HG02623 (cell line): ENCODE results near the gene SEC62.

Experiments
- ATAC-seq: cut with Tn5 transposase; IDR thresholded peaks from one replicate; pipeline ENCODE4 v1.9.1; 2021; ENCODE audit warnings: moderate library complexity; ENCODE audit not compliant: unreplicated experiment

The SEC62 gene

GRCh38 chr3:169966951-169967915, 626 bp downstream of the SEC62 start:
- peak; percentile 34 for ATAC-seq

GRCh38 chr3:169968224-169968885, 1.7 kb downstream of the SEC62 start:
- no peak for ATAC-seq

DNA sequence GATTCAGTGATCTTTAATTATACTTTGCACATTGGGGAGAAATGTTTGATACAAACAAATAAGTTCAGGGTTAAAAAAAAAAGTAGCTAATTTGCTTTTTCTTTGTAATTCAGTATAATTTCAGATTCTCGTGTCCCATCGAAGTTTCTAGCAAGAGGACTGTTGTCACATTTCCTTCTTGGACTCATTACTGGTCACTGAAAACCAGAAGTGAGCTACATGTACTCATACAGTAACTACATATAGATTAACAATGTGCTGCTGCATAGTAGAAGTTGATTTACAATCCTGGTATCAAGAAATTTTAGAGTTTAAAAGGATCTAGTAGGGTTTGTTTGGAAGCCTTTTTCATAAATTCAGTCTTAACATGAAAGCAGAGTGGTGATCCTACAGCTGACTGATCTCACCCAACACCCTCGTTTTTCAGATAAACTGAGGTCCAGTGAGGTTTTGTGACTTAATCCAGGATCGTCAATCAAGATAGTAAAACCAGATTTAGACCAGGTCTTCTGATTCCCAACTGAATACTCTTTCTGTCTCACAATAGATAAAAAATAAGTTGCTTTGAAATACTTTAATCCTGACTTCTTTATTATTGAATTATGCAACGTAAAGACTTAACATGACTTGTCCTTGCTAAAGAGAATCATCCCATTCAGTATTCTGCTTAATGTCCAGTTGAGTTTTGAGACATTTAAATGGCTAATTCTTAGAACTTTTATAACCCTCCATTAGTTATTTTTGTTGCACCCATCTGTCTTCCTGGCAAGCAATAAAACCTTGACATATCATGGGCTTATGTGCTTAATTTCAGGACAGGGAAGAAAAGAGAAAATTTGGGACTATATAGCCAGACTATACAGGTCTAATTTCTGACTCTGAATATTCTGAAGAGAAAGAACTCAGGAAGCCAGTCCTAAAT, 2.8 kb downstream of the SEC62 start:
- ATAC-seq: no peak

- no peak for ATAC-seq
Measured at GRCh38 chr3:169970847-169971246, 4.2 kb downstream of the SEC62 start.

- ATAC-seq: no peak
Measured at GRCh38 chr3:169971522-169971921, 4.9 kb downstream of the SEC62 start.

DNA sequence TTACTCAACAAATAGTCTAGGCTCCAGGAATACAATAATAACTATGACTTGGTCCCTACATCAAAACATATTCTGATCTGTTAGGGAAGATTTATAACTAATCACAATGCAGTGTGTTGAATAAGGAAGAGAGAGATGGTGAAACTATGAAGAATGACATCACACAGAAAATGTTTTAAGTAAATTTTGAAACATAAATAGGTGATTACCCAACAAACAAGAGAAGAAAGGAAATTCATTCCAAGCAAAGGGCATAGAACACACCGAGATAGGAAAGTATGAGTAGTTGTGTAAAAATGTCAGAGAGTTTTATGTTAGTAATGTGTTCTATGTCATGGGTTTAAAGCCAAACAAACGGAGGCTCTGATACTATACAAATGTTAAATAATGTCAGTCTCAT, 13.4 kb downstream of the SEC62 start:
- no peak for ATAC-seq

GRCh38 chr3:169984292-169984691, 17.7 kb downstream of the SEC62 start:
- no peak for ATAC-seq

DNA sequence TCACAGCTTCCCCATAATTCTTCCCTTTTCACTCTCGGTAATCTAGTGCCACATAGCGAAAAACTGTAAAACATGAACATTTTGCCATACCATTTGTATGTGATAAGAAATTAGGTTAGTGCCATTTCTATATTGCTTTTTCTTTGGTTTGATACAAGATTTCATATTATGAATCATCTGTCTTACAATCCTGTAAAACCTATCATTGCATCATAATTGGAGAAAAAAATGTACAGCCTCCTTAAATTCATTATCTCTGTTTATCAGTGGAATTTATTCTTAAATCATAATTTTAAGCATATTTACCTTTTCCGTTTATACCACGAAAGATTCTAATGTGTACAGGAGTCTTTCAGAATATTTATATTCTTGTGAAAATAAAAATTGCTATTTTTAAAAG, 23.8 kb downstream of the SEC62 start:
- ATAC-seq: no peak

- ATAC-seq: no peak
Measured at GRCh38 chr3:169992156-169992555, 25.5 kb downstream of the SEC62 start.

GRCh38 chr3:169992781-169993180, 26.2 kb downstream of the SEC62 start:
- ATAC-seq: no peak

GRCh38 chr3:169993761-169994160, 27.2 kb downstream of the SEC62 start:
- ATAC-seq: no peak

GRCh38 chr3:169996063-169996462, 29.5 kb downstream of the SEC62 start:
- no peak for ATAC-seq

GRCh38 chr3:169998668-169999131, 32.1 kb downstream of the SEC62 start:
- ATAC-seq: no peak

- peak; percentile 91 for ATAC-seq
Measured at GRCh38 chr3:169999433-169999832, 32.8 kb downstream of the SEC62 start.

- ATAC-seq: no peak
Measured at GRCh38 chr3:170000051-170000450, 33.4 kb downstream of the SEC62 start.

DNA sequence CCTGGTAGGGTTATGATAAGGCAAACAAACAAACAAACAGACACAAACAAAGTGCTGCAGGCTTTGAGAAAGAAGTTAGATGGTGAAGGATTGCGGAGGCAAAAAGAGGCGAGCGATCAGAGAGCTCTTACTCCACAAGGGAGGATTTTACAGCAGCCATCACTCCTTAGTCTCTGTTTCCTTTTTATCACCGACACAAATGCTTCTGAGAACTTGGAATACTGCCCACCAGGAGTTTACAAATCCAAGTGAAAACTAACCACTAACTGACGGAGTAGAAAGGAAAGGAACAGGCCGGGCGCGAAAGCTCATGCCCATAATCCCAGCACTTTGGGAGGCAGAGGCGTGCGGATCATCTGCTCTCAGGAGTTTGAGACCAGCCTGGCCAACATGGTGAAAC, 35.6 kb downstream of the SEC62 start:
- no peak for ATAC-seq

- ATAC-seq: no peak
Measured at GRCh38 chr3:170002879-170003278, 36.3 kb downstream of the SEC62 start.

- no peak for ATAC-seq
Measured at GRCh38 chr3:170003881-170004356, 37.3 kb downstream of the SEC62 start.

DNA sequence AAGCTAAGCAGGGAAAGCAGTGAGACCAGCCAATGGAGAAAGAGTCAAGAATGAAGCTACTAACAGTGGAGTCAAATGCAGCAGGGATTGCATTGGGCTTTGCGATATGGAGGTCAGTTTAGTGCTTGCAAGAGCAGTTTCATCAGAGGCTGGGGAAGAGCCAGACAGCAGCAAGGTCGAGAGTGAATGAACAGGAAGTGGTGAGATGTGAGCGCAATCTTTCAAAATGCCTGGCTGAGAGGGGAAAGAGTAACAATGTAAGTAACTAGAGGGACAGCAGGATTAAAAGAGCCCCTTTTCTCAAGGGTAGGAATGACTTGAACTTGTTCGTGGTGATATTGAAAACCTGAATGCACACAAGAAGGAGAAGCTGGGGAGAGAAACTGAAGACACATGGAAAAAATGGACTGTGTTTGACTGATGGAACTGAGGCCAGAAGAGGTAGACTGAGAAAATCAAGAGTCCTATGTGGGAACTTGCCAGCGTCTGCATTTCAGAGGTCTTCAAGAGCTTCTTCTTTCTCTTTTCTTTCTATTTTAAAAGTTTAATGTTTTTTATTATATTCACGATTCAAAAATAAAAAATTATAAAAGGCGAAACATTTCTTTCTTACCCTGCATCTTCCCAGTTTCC, 40.5 kb downstream of the SEC62 start:
- ATAC-seq: peak; percentile 92

DNA sequence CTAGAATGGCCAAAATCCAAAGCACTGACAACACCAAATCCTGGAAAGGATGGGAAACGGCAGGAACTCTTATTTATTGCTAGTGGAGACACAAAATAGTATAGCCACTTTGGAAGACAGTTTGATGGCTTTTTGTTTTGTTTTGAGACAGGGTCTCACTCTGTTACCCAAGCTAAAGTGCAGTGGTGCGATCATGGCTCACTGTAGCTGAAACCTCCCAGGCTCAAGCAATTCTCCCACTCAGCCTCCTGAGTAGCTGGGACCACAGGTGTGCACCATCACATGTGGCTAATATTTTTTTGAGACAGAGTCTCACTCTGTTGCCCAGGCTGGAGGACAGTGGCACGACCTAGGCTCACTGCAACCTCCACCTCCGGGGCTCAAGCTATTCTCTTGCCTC, 43.9 kb downstream of the SEC62 start:
- no peak for ATAC-seq
